DOHH2 (cell line): Measurements from ENCODE around the gene GOSR2.
"Not testable (repeated sequence)": the region's sequence is repeated elsewhere in the genome, so short reads cannot be mapped to it uniquely, and the experiment has no call there.

Experiments used
- H3F3A ChIP-seq: fragments of 200-600 bp; sonication (generic), shearing (Covaris generic); 2 replicates; pipeline ENCODE4 v1.6.0; 2016; ENCODE audit warnings: antibody characterized with exemption, mild to moderate bottlenecking; ENCODE audit not compliant: control insufficient read depth, insufficient read depth
- H3K27ac ChIP-seq: fragments of 200-600 bp; sonication (generic); 2 replicates; pipeline ENCODE4 v1.5.1; 2014; ENCODE audit warnings: low read depth, mild to moderate bottlenecking, low read length, moderate library complexity
- H3K27me3 ChIP-seq: fragments of 200-600 bp; sonication (generic); 2 replicates; pipeline ENCODE4 v1.6.1; 2014; ENCODE audit warnings: mild to moderate bottlenecking, low read length, mixed read lengths; ENCODE audit not compliant: control insufficient read depth
- H3K36me3 ChIP-seq: fragments of 200-600 bp; sonication (generic); 2 replicates; pipeline ENCODE4 v1.6.1; 2014; ENCODE audit warnings: mild to moderate bottlenecking, low read length, moderate library complexity, mixed read lengths; ENCODE audit not compliant: control insufficient read depth
- H3K4me1 ChIP-seq: fragments of 200-600 bp; sonication (generic); 2 replicates; pipeline ENCODE4 v1.6.1; 2014; ENCODE audit warnings: mild to moderate bottlenecking, low read length, mixed read lengths; ENCODE audit not compliant: control insufficient read depth
- H3K4me2 ChIP-seq: fragments of 200-600 bp; sonication (generic); 2 replicates; pipeline ENCODE4 v1.6.0; 2014; ENCODE audit warnings: mild to moderate bottlenecking, low read length, moderate library complexity
- H3K4me3 ChIP-seq: fragments of 200-600 bp; sonication (generic); 2 replicates; pipeline ENCODE4 v1.5.1; 2014; ENCODE audit warnings: mild to moderate bottlenecking, low read length, mixed read lengths
- H3K79me2 ChIP-seq: fragments of 200-600 bp; sonication (generic); 2 replicates; pipeline ENCODE4 v1.6.1; 2014; ENCODE audit warnings: mild to moderate bottlenecking, low read length, mixed read lengths; ENCODE audit not compliant: control insufficient read depth
- H3K9me2 ChIP-seq: fragments of 200-600 bp; sonication (generic); replicated peaks from 2 replicates; pipeline ENCODE4 v1.6.1; 2014; ENCODE audit warnings: mild to moderate bottlenecking, low read length, mixed read lengths; ENCODE audit not compliant: control insufficient read depth
- H3K9me3 ChIP-seq: fragments of 200-600 bp; sonication (generic); 2 replicates; pipeline ENCODE4 v1.6.1; 2014; ENCODE audit warnings: antibody characterized with exemption, low read length, mixed read lengths; ENCODE audit not compliant: control insufficient read depth, insufficient read depth
- H4K20me1 ChIP-seq: fragments of 200-600 bp; sonication (generic); 2 replicates; pipeline ENCODE4 v1.6.0; 2014; ENCODE audit warnings: low read depth, mild to moderate bottlenecking, antibody characterized with exemption, low read length, moderate library complexity; ENCODE audit not compliant: control insufficient read depth, insufficient read depth
- CTCF ChIP-seq: fragments of 200-600 bp; sonication (generic); IDR thresholded peaks from one replicate; pipeline ENCODE4 v1.5.1; 2014; ENCODE audit warnings: antibody characterized with exemption, mild to moderate bottlenecking, low read depth, low read length; ENCODE audit not compliant: poor library complexity, severe bottlenecking
- EZH2phosphoT487 ChIP-seq: fragments of 200-600 bp; sonication (generic); IDR thresholded peaks from 2 replicates; pipeline ENCODE4 v1.6.1; 2017; ENCODE audit warnings: borderline replicate concordance, mild to moderate bottlenecking, antibody characterized with exemption, low read length, moderate library complexity, mixed read lengths

Gene GOSR2

GRCh38 chr17:46983782-46984181, 60.8 kb downstream of the GOSR2 start:
- H3K4me3 ChIP-seq: no peak overlapping the region
- H3K9me3 ChIP-seq: no peaks in the 10 kb centered on the region
- H3K4me1 ChIP-seq: peaks cover 33% of the 10 kb centered on the region
- no peak overlapping the region for H3K27ac ChIP-seq
- H3K4me2 ChIP-seq: no peak overlapping the region
- no peaks in the 10 kb centered on the region for H3F3A ChIP-seq
- no peaks in the 10 kb centered on the region for H4K20me1 ChIP-seq
- H3K27me3 ChIP-seq: peaks cover 28% of the 10 kb centered on the region
- no peak for TF ChIP-seq CTCF
- no peak for TF ChIP-seq EZH2phosphoT487
- no peaks in the 10 kb centered on the region for H3K36me3 ChIP-seq
- H3K9me2 ChIP-seq: no peaks in the 10 kb centered on the region
- no peaks in the 10 kb centered on the region for H3K79me2 ChIP-seq

- no peak overlapping the region for H3K27ac ChIP-seq
- no peaks in the 10 kb centered on the region for H3K79me2 ChIP-seq
- no peaks in the 10 kb centered on the region for H3F3A ChIP-seq
- no peak for TF ChIP-seq CTCF
- peaks cover 23% of the 10 kb centered on the region for H3K27me3 ChIP-seq
- H3K36me3 ChIP-seq: no peaks in the 10 kb centered on the region
- peaks cover 27% of the 10 kb centered on the region for H3K4me1 ChIP-seq
- no peaks in the 10 kb centered on the region for H4K20me1 ChIP-seq
- H3K4me2 ChIP-seq: no peak overlapping the region
- no peaks in the 10 kb centered on the region for H3K9me2 ChIP-seq
- H3K9me3 ChIP-seq: no peaks in the 10 kb centered on the region
- H3K4me3 ChIP-seq: no peak overlapping the region
These were observed 61.4 kb downstream of the GOSR2 start for GRCh38 chr17:46984341-46984740.

GRCh38 chr17:46984892-46985291, 61.9 kb downstream of the GOSR2 start:
- no peaks in the 10 kb centered on the region for H3K9me3 ChIP-seq
- H3K4me2 ChIP-seq: no peak overlapping the region
- H3K79me2 ChIP-seq: no peaks in the 10 kb centered on the region
- H3K4me1 ChIP-seq: peaks cover 29% of the 10 kb centered on the region
- no peaks in the 10 kb centered on the region for H4K20me1 ChIP-seq
- TF ChIP-seq EZH2phosphoT487 (no peak), CTCF (no peak)
- no peaks in the 10 kb centered on the region for H3K36me3 ChIP-seq
- H3K27me3 ChIP-seq: peaks cover 24% of the 10 kb centered on the region
- no peak overlapping the region for H3K27ac ChIP-seq
- H3K9me2 ChIP-seq: no peaks in the 10 kb centered on the region
- H3K4me3 ChIP-seq: no peak overlapping the region
- no peaks in the 10 kb centered on the region for H3F3A ChIP-seq

- Histone ChIP-seq H3K79me2 (no peaks in the 10 kb centered on the region), H3K9me3 (no peaks in the 10 kb centered on the region), H3K4me1 (peaks cover 35% of the 10 kb centered on the region), H3K9me2 (no peaks in the 10 kb centered on the region), H3F3A (no peaks in the 10 kb centered on the region), H3K4me2 (no peak overlapping the region), H4K20me1 (no peaks in the 10 kb centered on the region), H3K27ac (no peak overlapping the region), H3K4me3 (no peak overlapping the region), H3K27me3 (peaks cover 17% of the 10 kb centered on the region), H3K36me3 (no peaks in the 10 kb centered on the region)
- TF ChIP-seq EZH2phosphoT487 (no peak), CTCF (no peak)
These were observed 63.4 kb downstream of the GOSR2 start for GRCh38 chr17:46986366-46986765.

- not testable (repeated sequence) for H3K4me2 ChIP-seq, H3K4me3 ChIP-seq, H3K9me2 ChIP-seq, H3K36me3 ChIP-seq, H4K20me1 ChIP-seq, H3K79me2 ChIP-seq, H3K9me3 ChIP-seq, H3K27me3 ChIP-seq, H3F3A ChIP-seq, H3K27ac ChIP-seq
- H3K4me1 ChIP-seq: peaks cover 38% of the 10 kb centered on the region
These were observed 65.0 kb downstream of the GOSR2 start for GRCh38 chr17:46987927-46988326.
